ENCODE measurements around the gene RBM33. TPM values are rescaled to one million over a fixed set of nuclear protein-coding genes. Genes with fewer than 3 reads are reported as not detected.
A peak's percentile ranks its signal among the peaks of the same experiment; 100 is the strongest.

RBM33 gene
- total RNA-seq, 1 donor from 2014 or later = 50.5 TPM

GRCh38 chr7:155598810-155599210 is 45.7 kb upstream of the RBM33 start:
- no peak overlapping the region for H3K27ac ChIP-seq (ENCODE audit: low read depth, low read length)
- no peaks in the 10 kb centered on the region for H3K4me1 ChIP-seq (ENCODE audit: insufficient read depth, low read length)
- no peak overlapping the region for H3K9ac ChIP-seq (ENCODE audit: low read length)
- TF ChIP-seq EZH2 (IDR thresholded peaks at IDR 0.05; ENCODE audit: insufficient read depth, low read length) = no peak
- peak; percentile 100 for TF ChIP-seq CTCF (IDR thresholded peaks at IDR 0.05; ENCODE audit: insufficient read depth, low read depth, low read length)
- no peak overlapping the region for H3K4me3 Mint-ChIP-seq (ENCODE audit: unreplicated experiment)
- no peaks in the 10 kb centered on the region for H3K36me3 Mint-ChIP-seq (ENCODE audit: low read depth, unreplicated experiment)
- no peak overlapping the region for H2AFZ ChIP-seq (ENCODE audit: low read depth, low read length)
- H4K20me1 ChIP-seq (ENCODE audit: insufficient read depth, low read length) = no peaks in the 10 kb centered on the region
- peak overlapping the region; percentile 72 for H3K4me2 ChIP-seq (ENCODE audit: low read length)
- peaks cover 3% of the 10 kb centered on the region for H3K27me3 ChIP-seq (ENCODE audit: insufficient read depth, low read length)
- DNase-seq (ENCODE audit: low read depth) = peak; percentile 12
- H3K27ac Mint-ChIP-seq (ENCODE audit: unreplicated experiment) = no peak overlapping the region
- H3K27me3 Mint-ChIP-seq (ENCODE audit: low read depth, unreplicated experiment) = peaks cover 41% of the 10 kb centered on the region
- no peaks in the 10 kb centered on the region for H3K9me3 Mint-ChIP-seq (ENCODE audit: unreplicated experiment)
- H3K4me3 ChIP-seq (ENCODE audit: insufficient read depth, low read depth, low read length) = no peak overlapping the region
- FAIRE-seq = no peak
- no peaks in the 10 kb centered on the region for H3K36me3 ChIP-seq (ENCODE audit: insufficient read depth, low read length)
- no peaks in the 10 kb centered on the region for H3K9me3 ChIP-seq (ENCODE audit: insufficient read depth, low read depth, low read length)
- H3K4me1 Mint-ChIP-seq (ENCODE audit: low read depth, unreplicated experiment) = peaks cover 6% of the 10 kb centered on the region
- H3K79me2 ChIP-seq (ENCODE audit: insufficient read depth, low read length) = no peaks in the 10 kb centered on the region

- Mint-ChIP-seq H3K36me3 (ENCODE audit: low read depth, unreplicated experiment) (no peaks in the 10 kb centered on the region), H3K27ac (ENCODE audit: unreplicated experiment) (no peak overlapping the region), H3K27me3 (ENCODE audit: low read depth, unreplicated experiment) (peaks cover 44% of the 10 kb centered on the region), H3K4me3 (ENCODE audit: unreplicated experiment) (no peak overlapping the region), H3K4me1 (ENCODE audit: low read depth, unreplicated experiment) (peaks cover 5% of the 10 kb centered on the region), H3K9me3 (ENCODE audit: unreplicated experiment) (peaks cover 5% of the 10 kb centered on the region)
- Histone ChIP-seq H3K9me3 (ENCODE audit: insufficient read depth, low read depth, low read length) (no peaks in the 10 kb centered on the region), H3K4me3 (ENCODE audit: insufficient read depth, low read depth, low read length) (no peak overlapping the region), H3K79me2 (ENCODE audit: insufficient read depth, low read length) (no peaks in the 10 kb centered on the region), H3K27me3 (ENCODE audit: insufficient read depth, low read length) (peaks cover 3% of the 10 kb centered on the region), H2AFZ (ENCODE audit: low read depth, low read length) (no peak overlapping the region), H3K4me2 (ENCODE audit: low read length) (no peak overlapping the region), H4K20me1 (ENCODE audit: insufficient read depth, low read length) (no peaks in the 10 kb centered on the region), H3K27ac (ENCODE audit: low read depth, low read length) (no peak overlapping the region), H3K9ac (ENCODE audit: low read length) (no peak overlapping the region), H3K4me1 (ENCODE audit: insufficient read depth, low read length) (no peaks in the 10 kb centered on the region), H3K36me3 (ENCODE audit: insufficient read depth, low read length) (no peaks in the 10 kb centered on the region)
- FAIRE-seq (no peak), DNase-seq (ENCODE audit: low read depth) (no peak)
- TF ChIP-seq CTCF (IDR thresholded peaks at IDR 0.05; ENCODE audit: insufficient read depth, low read depth, low read length) = no peak
- no peak for TF ChIP-seq EZH2 (IDR thresholded peaks at IDR 0.05; ENCODE audit: insufficient read depth, low read length)
Measured at GRCh38 chr7:155602156-155602555, 42.3 kb upstream of the RBM33 start.

GRCh38 chr7:155602750-155603149 is 41.7 kb upstream of the RBM33 start:
- FAIRE-seq = no peak
- H3K36me3 Mint-ChIP-seq (ENCODE audit: low read depth, unreplicated experiment) = no peaks in the 10 kb centered on the region
- peaks cover 5% of the 10 kb centered on the region for H3K9me3 Mint-ChIP-seq (ENCODE audit: unreplicated experiment)
- no peak overlapping the region for H3K4me3 Mint-ChIP-seq (ENCODE audit: unreplicated experiment)
- no peaks in the 10 kb centered on the region for H3K79me2 ChIP-seq (ENCODE audit: insufficient read depth, low read length)
- H3K27ac Mint-ChIP-seq (ENCODE audit: unreplicated experiment) = no peak overlapping the region
- peaks cover 3% of the 10 kb centered on the region for H3K27me3 ChIP-seq (ENCODE audit: insufficient read depth, low read length)
- DNase-seq (ENCODE audit: low read depth) = no peak
- no peaks in the 10 kb centered on the region for H3K36me3 ChIP-seq (ENCODE audit: insufficient read depth, low read length)
- TF ChIP-seq CTCF (IDR thresholded peaks at IDR 0.05; ENCODE audit: insufficient read depth, low read depth, low read length) (no peak), EZH2 (IDR thresholded peaks at IDR 0.05; ENCODE audit: insufficient read depth, low read length) (no peak)
- peaks cover 44% of the 10 kb centered on the region for H3K27me3 Mint-ChIP-seq (ENCODE audit: low read depth, unreplicated experiment)
- no peaks in the 10 kb centered on the region for H3K9me3 ChIP-seq (ENCODE audit: insufficient read depth, low read depth, low read length)
- H2AFZ ChIP-seq (ENCODE audit: low read depth, low read length) = no peak overlapping the region
- no peaks in the 10 kb centered on the region for H3K4me1 ChIP-seq (ENCODE audit: insufficient read depth, low read length)
- H3K4me2 ChIP-seq (ENCODE audit: low read length) = no peak overlapping the region
- H4K20me1 ChIP-seq (ENCODE audit: insufficient read depth, low read length) = no peaks in the 10 kb centered on the region
- no peak overlapping the region for H3K4me3 ChIP-seq (ENCODE audit: insufficient read depth, low read depth, low read length)
- no peak overlapping the region for H3K9ac ChIP-seq (ENCODE audit: low read length)
- H3K4me1 Mint-ChIP-seq (ENCODE audit: low read depth, unreplicated experiment) = no peaks in the 10 kb centered on the region
- H3K27ac ChIP-seq (ENCODE audit: low read depth, low read length) = no peak overlapping the region
